HG03565 (cell line): ENCODE measurements around the gene TMEM267.
"Not testable (repeated sequence)": the region's sequence is repeated elsewhere in the genome, so short reads cannot be mapped to it uniquely, and the experiment has no call there.

Experiments
- ATAC-seq: cut with Tn5 transposase; IDR thresholded peaks from one replicate; pipeline ENCODE4 v1.9.1; 2021; ENCODE audit warnings: mild to moderate bottlenecking, moderate library complexity; ENCODE audit not compliant: unreplicated experiment

Gene TMEM267

DNA sequence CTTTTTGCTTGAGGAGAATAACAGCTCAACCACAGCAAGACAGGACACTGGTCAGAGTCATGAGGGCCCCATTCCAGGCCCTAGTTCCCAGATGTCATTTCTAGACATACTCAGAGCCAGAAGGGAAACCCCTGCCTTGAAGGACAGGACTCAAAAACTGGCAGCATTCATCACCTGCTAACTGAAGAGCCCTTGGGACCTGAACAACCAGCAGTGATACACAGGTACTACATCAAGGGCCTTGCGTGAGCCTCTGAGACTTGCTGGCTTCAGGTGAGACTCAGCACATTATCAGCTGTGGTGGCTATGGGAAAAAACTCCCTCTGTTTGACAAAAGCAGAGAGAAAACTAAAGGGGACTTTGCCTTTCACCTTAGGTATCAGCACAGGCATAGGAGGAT, 22.6 kb downstream of the TMEM267 start:
- ATAC-seq, result no peak

DNA sequence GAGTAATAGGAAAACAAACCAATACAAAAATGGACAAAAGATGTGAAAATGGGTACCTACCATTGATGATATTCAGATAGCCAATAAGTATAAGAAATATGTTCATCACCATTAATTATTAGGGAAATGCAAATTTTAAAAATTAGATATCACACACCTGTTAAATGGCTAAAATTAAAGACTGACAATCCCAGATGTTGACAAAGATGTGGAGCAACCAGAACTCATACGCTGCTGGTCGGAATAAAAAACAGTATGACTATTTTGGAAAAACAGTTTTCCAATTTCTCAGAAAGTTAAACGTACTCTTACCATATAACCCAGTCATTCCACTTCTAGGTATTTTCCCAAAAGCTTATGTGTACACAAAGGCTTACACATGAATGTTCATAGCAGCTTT, 27.1 kb downstream of the TMEM267 start:
- ATAC-seq, result no peak

- not testable (repeated sequence) for ATAC-seq
Measured at GRCh38 chr5:43441575-43441974, 42.1 kb downstream of the TMEM267 start.

- no peak for ATAC-seq
Measured at GRCh38 chr5:43437062-43437660, 46.5 kb downstream of the TMEM267 start.

- no peak for ATAC-seq
Measured at GRCh38 chr5:43433382-43433781, 50.3 kb downstream of the TMEM267 start.

DNA sequence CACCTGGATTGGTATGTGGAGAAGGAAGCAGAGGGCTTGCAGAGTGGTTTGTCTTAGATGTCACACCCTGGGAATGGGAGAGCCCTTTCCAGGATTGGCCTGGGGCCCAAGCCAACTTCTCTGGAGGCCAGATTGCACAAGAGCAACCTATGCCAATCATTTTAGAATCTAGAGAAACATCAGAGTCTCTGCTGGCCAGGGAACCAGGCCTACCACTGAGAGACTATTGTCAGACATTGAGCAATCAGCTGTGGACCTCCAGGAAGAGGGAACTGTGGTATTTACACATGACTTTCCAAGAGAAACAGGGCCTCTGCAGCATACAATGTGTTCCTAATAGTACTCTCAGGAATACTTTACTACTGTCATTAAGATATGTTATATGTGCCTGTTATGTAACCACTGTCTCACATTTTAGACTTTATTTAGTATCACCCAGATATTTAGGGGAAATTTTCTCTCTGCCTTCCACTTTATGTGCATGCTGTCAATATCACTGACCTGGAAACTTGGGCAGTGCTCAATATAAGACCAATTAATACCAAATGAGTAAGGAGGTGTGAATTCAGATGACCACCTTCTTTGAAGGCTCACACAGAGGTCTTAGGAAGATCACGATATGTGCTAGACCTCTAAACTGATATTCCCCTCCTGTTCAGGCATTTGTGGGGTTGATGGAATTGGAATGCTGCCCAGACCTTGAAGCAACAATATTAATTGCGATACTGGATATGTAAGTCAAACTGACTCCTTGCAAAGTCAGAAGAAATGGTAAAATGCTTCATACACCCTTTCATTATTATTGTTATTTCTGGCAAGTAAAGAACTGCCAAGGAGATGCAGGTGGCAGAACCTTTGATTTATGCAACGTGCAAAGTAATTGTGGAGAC, 50.9 kb downstream of the TMEM267 start:
- no peak for ATAC-seq

GRCh38 chr5:43429706-43430105, 54.0 kb downstream of the TMEM267 start:
- ATAC-seq, result no peak

GRCh38 chr5:43429016-43429415, 54.6 kb downstream of the TMEM267 start:
- no peak for ATAC-seq

DNA sequence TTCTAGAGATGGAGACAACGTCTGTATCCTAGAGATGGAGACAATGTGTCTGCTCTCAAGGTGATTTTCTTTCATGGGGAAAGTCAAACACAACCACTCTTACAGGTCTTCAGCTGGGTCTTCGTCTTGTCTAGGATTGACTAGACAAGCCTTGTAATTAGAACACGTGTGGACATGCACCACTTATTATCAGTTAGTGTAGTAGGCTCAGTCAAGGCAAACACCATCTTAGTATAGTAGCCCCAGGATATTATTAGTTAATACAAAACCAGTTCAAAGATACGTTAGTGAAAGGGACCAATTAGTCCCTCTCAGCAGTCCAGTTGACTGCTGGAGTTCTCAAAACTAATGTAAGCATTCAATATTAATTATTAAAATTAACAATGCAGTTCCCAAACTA, 56.4 kb downstream of the TMEM267 start:
- ATAC-seq, result no peak

- no peak for ATAC-seq
Measured at GRCh38 chr5:43425983-43426382, 57.7 kb downstream of the TMEM267 start.

DNA sequence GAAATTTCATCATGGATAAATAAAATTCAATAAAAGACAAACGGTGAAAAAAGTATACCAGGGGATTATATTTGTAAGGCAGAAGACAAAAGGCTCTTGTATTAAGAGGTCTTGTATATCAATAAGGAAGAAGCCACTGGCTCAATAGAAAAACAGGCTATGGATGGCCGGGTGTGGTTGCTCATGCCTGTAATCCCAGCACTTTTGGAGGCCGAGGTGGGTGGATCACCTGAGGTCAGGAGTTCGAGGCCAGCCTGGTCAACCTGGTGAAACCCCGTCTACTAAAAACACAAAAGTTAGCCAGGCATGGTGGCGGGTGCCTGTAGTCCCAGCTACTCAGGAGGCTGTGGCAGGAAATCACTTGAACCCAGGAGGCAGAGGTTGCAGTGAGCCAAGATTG, 60.6 kb downstream of the TMEM267 start:
- ATAC-seq, result not testable (repeated sequence)

DNA sequence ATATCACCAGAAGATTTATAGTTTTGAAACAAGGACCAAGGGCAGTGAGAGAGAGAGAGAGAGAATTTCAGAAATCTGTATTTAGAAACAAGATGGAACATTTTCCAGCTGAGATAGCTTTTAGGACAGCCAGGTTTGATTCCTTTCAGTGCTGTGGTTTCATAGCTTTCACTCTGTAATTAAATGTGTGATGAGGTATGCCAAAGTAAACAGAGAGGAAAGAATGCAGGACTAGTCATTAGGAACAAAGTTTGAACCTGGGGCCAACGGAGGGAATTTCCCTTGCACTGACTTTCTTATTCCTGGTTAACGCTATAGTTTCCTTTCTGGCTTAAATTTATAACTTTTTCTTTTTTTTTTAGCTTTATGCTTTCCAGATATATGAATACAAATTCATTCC, 61.5 kb downstream of the TMEM267 start:
- ATAC-seq, result no peak

DNA sequence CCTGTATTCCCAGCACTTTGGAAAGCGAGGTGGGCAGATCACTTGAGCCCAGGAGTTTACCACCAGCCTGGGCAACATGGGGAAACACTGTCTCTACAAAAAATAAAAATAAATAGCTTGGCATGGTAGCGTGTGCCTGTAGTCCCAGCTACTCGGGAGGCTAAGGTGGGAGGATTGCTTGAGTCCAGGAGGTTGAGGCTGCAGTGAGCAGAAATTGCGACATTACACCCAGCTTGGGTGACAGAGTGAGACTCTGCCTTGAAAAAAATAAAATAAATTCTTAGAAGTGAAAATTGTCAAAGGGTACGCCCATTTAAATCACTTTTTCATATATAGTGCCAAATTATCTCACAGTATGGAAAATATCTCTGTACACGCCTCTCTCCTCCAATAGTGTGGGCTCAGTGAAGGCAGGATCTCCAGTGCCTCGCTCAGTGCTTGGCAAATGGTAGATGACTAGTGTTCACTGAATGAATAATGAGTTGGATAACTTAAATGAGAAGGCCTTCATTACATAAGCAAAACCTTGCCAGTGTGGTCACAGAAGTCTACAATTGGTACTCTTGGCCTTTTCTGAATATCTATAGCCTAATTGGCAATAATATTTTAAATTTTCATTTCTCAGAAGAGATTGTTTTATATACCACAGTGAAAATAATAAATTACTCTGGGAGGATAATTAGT, 62.1 kb downstream of the TMEM267 start:
- ATAC-seq, result no peak

- ATAC-seq, result no peak
Measured at GRCh38 chr5:43420241-43420640, 63.4 kb downstream of the TMEM267 start.

- ATAC-seq, result no peak
Measured at GRCh38 chr5:43418561-43418960, 65.1 kb downstream of the TMEM267 start.

DNA sequence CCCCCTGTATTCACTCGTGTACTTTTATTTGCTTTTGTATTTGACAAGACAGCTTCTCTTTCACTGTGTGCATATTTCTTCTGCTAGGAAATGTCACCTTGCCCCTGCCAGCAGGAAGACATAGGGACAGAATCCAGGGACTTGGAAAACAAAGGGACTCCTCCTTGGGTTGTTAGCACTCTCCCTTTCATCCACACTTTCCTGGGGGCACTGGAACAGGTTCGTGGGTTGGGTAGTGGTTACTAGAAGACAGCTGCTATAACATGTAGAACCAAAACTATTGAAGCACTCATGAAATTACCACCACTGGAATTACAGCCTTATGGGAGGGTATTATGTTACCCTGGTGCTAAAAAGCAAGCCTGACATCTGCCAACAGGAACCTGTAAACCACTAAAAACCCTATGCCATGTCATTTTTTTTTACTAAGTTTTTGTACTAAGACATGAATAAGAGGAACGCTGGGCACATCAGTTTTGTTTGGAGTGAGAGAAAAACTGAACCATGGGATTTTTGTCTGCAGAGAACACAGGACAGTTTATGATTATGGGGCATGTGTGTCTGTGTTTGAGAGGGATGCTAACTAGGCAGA, 66.8 kb downstream of the TMEM267 start:
- no peak for ATAC-seq

GRCh38 chr5:43415935-43416802, 67.5 kb downstream of the TMEM267 start:
- no peak for ATAC-seq

GRCh38 chr5:43413966-43414365, 69.7 kb downstream of the TMEM267 start:
- ATAC-seq, result no peak

DNA sequence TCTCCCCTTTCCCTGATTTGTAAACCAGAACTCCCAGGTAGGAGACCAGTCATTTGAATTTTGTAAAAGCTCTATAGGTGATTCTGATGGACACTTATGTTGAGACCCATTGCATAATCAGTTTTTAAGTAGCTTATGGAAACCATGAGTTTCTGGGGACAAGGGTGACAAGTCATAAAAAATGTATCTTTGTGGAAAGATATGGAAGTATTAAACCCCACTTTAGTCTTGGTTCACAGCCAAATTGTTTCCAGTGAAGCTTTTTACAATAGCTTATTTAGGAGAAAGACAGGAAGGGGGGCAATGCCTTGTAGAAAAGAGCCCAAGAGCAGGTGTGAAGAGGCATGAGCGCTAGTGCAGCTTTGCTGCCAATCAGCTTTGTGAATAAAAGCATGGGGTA, 71.0 kb downstream of the TMEM267 start:
- ATAC-seq, result no peak

- ATAC-seq, result no peak
Measured at GRCh38 chr5:43412156-43412555, 71.5 kb downstream of the TMEM267 start, which contains the start of gene CCL28. Gene CCL28 (minus strand): TSS chr5:43412391. CDS start chr5:43412316, 75 bp downstream.
